Mesendoderm (in vitro differentiated cells): ENCODE results near the gene DNMT3A.
A peak's percentile ranks its signal among the peaks of the same experiment; 100 is the strongest.

ENCODE experiments used
- DNase-seq: peaks from one replicate; pipeline ENCODE4 v3.0.0; 2013
- H2AK5ac ChIP-seq: 2 replicates; pipeline ENCODE4 v1.6.1; 2013; ENCODE audit warnings: low read length, inconsistent platforms
- H2BK120ac ChIP-seq: 2 replicates; pipeline ENCODE4 v1.6.1; 2013; ENCODE audit warnings: low read depth, mild to moderate bottlenecking, low read length, moderate library complexity, mixed read lengths
- H2BK15ac ChIP-seq: replicated peaks from 2 replicates; pipeline ENCODE4 v1.6.1; 2013; ENCODE audit warnings: low read depth, mild to moderate bottlenecking, moderate library complexity
- H2BK5ac ChIP-seq: 2 replicates; pipeline ENCODE4 v1.6.1; 2013; ENCODE audit warnings: low read length, inconsistent platforms
- H3K18ac ChIP-seq: 2 replicates; pipeline ENCODE4 v1.6.1; 2013; ENCODE audit warnings: mild to moderate bottlenecking, low read length, mixed read lengths
- H3K23ac ChIP-seq: one replicate; pipeline ENCODE4 v1.6.1; 2013; ENCODE audit warnings: low read length
- H3K27ac ChIP-seq: 2 replicates; pipeline ENCODE4 v1.5.1; 2013; ENCODE audit warnings: low read depth, mild to moderate bottlenecking, inconsistent platforms, low read length, moderate library complexity
- H3K27me3 ChIP-seq: 2 replicates; pipeline ENCODE4 v1.6.1; 2013; ENCODE audit warnings: low read length, control low read depth, mild to moderate bottlenecking, inconsistent platforms; ENCODE audit not compliant: insufficient read depth, poor library complexity
- H3K36me3 ChIP-seq: 2 replicates; pipeline ENCODE4 v1.6.1; 2013; ENCODE audit warnings: low read length, inconsistent platforms; ENCODE audit not compliant: control insufficient read depth, insufficient read depth
- H3K4ac ChIP-seq: one replicate; pipeline ENCODE4 v1.6.1; 2013; ENCODE audit warnings: low read depth, mild to moderate bottlenecking, low read length, moderate library complexity
- H3K4me1 ChIP-seq: 2 replicates; pipeline ENCODE4 v1.6.1; 2013; ENCODE audit warnings: low read depth, low read length, inconsistent platforms; ENCODE audit not compliant: control insufficient read depth
- H3K4me2 ChIP-seq: 2 replicates; pipeline ENCODE4 v1.6.1; 2013; ENCODE audit warnings: low read length
- H3K4me3 ChIP-seq: 2 replicates; pipeline ENCODE4 v1.5.1; 2013; ENCODE audit warnings: mild to moderate bottlenecking, low read length
- H3K56ac ChIP-seq: one replicate; pipeline ENCODE4 v1.6.1; 2013; ENCODE audit warnings: low read length
- H3K79me1 ChIP-seq: 2 replicates; pipeline ENCODE4 v1.6.1; 2013; ENCODE audit warnings: low read length, inconsistent platforms
- H3K79me2 ChIP-seq: 2 replicates; pipeline ENCODE4 v1.6.1; 2013; ENCODE audit warnings: mild to moderate bottlenecking, low read length; ENCODE audit not compliant: control insufficient read depth, insufficient read depth
- H3K9ac ChIP-seq: 2 replicates; pipeline ENCODE4 v1.6.1; 2013; ENCODE audit warnings: low read length, inconsistent platforms
- H4K5ac ChIP-seq: one replicate; pipeline ENCODE4 v1.6.1; 2013; ENCODE audit warnings: low read length
- H4K8ac ChIP-seq: one replicate; pipeline ENCODE4 v1.6.1; 2013; ENCODE audit warnings: low read depth, mild to moderate bottlenecking, control low read depth, low read length, moderate library complexity
- WGBS: extraction: QIAGEN DNeasy Blood & Tissue Kit; methylation state at CpG from one replicate; pipeline ENCODE4 v1.1.7; 2013; ENCODE audit warnings: low lambda C conversion rate, missing lambda C conversion rate; ENCODE audit not compliant: insufficient coverage; ENCODE audit errors: extremely low coverage; 5-methylcytosine and 5-hydroxymethylcytosine counted together

The DNMT3A gene

DNA sequence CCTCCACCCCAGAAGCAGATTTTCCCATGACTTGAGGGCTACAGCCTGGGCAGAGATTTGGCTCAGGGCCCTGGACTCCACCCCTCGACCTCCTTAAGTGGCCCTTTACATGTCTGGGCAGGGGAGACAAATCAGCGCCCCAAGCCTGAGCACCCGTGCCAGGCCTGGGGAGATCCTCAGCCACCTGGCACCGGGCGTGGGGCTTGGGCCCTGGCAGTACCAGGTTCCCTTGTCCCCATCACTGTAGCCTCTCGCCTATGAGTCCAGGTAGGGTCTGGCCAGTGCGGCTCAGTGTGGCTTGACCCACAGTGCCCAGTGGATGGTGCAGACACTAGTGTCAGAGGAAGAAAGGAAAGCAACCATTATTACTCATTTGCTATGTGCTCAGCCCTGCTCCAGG lies 22.0 kb upstream of the DNMT3A start:
- Histone ChIP-seq H3K4me1 (peaks cover 3% of the 10 kb centered on the region), H3K9ac (no peak overlapping the region), H3K23ac (no peak overlapping the region), H3K18ac (no peak overlapping the region), H3K27me3 (no peaks in the 10 kb centered on the region), H3K4me2 (no peak overlapping the region), H4K8ac (no peak overlapping the region), H2BK15ac (no peak overlapping the region), H3K56ac (no peak overlapping the region), H3K27ac (no peak overlapping the region), H2AK5ac (no peak overlapping the region), H4K5ac (no peak overlapping the region), H3K79me2 (no peaks in the 10 kb centered on the region), H3K4ac (no peak overlapping the region), H2BK120ac (no peak overlapping the region), H3K79me1 (no peaks in the 10 kb centered on the region), H3K4me3 (no peak overlapping the region), H2BK5ac (no peak overlapping the region), H3K36me3 (no peaks in the 10 kb centered on the region)
- no CpG with 5 or more reads among the region's 7 CpGs for WGBS
- DNase-seq, result no peak

DNA sequence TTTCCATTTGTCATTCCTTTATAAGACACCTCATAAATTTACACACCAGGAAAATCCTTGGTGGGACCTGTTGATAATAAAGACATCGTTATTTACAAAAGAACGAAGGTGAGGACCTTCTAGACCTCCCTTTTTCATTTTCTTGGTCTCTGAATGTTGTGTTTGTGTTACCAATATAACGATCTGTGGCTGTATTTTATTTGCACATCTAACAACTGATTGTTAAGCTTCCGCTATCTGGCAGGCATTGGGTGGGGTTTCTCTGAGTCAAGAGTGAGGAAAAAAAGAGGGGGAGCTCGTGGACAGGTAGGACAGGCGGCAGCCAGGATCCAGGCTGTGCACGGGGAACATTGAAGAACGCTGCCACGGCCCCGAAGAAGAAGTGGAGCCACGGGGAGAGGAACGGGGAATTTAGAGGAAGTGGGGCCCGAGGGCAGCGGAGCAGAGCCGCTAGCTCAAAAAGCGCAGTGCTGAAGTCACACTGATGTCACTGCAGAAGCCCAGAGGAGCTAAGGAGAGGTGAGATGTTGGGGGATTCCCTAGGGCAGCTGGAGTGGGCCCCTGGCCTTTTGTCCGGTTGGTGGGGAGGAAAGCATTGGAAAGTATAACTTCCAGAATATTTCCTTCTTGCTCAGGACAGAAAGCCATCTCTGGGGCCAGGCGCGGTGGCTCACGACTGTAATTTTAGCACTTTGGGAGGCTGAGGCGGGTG lies 20.9 kb upstream of the DNMT3A start:
- H3K79me2 ChIP-seq, result no peaks in the 10 kb centered on the region
- H3K36me3 ChIP-seq, result no peaks in the 10 kb centered on the region
- H4K5ac ChIP-seq, result peak overlapping the region; percentile 81
- no peak overlapping the region for H3K18ac ChIP-seq
- H3K27me3 ChIP-seq, result no peaks in the 10 kb centered on the region
- H2BK15ac ChIP-seq, result no peak overlapping the region
- no peaks in the 10 kb centered on the region for H3K79me1 ChIP-seq
- H3K23ac ChIP-seq, result no peak overlapping the region
- no peak overlapping the region for H3K4me2 ChIP-seq
- H3K4me1 ChIP-seq, result peaks cover 3% of the 10 kb centered on the region
- DNase-seq, result no peak
- no peak overlapping the region for H3K4ac ChIP-seq
- H3K9ac ChIP-seq, result no peak overlapping the region
- H3K56ac ChIP-seq, result peak overlapping the region; percentile 29
- no peak overlapping the region for H3K4me3 ChIP-seq
- H2BK5ac ChIP-seq, result no peak overlapping the region
- no peak overlapping the region for H3K27ac ChIP-seq
- H2BK120ac ChIP-seq, result no peak overlapping the region
- no peak overlapping the region for H4K8ac ChIP-seq
- no peak overlapping the region for H2AK5ac ChIP-seq
- WGBS, result no CpG with 5 or more reads among the region's 21 CpGs

DNA sequence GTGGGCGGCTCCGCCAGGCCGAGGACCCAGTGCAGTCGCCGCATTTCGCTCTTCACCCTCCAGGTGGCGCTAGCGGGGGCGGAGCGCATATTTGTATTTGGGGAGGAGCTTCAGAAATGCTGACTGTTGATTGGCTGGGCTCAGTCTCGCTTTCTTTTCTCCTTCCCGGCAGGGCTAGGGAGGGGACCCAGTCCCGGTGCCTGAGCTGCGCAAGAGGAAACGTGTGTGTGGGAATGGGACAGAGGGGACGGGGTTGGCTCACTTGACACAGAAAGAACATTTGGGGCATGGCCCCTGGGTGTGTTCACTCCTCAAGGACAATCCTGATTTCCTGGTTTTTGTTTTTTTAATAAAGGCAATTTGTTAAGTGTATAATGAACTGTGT lies 20.3 kb upstream of the DNMT3A start:
- H3K79me2 ChIP-seq, result no peaks in the 10 kb centered on the region
- no peak overlapping the region for H2AK5ac ChIP-seq
- no peak overlapping the region for H4K8ac ChIP-seq
- no peak overlapping the region for H3K23ac ChIP-seq
- H2BK120ac ChIP-seq, result no peak overlapping the region
- no peak overlapping the region for H2BK15ac ChIP-seq
- no peak overlapping the region for H3K18ac ChIP-seq
- no peak overlapping the region for H3K27ac ChIP-seq
- no CpG with 5 or more reads among the region's 16 CpGs for WGBS
- no peaks in the 10 kb centered on the region for H3K79me1 ChIP-seq
- H3K4me2 ChIP-seq, result no peak overlapping the region
- no peaks in the 10 kb centered on the region for H3K36me3 ChIP-seq
- H3K4me3 ChIP-seq, result no peak overlapping the region
- H3K4me1 ChIP-seq, result peaks cover 3% of the 10 kb centered on the region
- peak overlapping the region; percentile 29 for H3K56ac ChIP-seq
- peak; percentile 97 for DNase-seq
- H3K9ac ChIP-seq, result no peak overlapping the region
- no peaks in the 10 kb centered on the region for H3K27me3 ChIP-seq
- no peak overlapping the region for H2BK5ac ChIP-seq
- H3K4ac ChIP-seq, result no peak overlapping the region
- no peak overlapping the region for H4K5ac ChIP-seq

DNA sequence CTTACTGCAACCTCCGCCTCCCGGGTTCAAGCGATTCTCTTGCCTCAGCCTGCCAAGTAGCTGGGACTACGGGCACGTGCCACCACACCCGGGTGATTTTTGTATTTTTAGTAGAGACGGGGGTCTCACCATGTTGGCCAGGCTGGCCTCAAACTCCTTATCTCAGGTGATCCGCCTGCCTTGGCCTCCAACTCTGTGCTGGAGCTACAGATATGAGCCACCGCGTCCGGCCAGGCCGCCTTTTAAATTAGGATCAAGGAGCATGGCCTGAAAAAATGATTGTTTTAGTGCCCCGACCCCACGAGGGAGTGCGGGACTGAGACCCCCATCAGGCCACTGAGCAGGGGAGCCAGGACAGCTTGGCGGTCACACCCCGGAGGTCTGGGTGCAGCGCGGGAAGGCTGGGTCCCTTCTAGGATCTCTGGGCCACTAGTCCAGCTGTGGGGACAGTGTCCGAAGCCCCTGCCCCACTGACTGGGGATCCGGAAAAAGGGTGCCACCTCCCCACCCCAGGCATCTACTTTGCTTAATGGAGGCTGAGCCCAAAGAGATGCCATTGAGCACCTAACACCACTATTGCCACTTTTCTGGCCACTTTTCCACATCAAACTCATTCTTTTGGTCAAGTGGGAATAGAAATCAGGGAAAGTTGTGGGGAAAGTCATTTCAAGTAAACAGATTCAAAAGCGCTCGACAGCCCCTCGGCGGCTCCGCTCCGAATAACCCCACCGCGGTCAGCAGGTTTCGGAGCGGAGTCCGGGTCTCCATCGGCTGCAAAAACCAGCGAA lies 19.7 kb upstream of the DNMT3A start:
- Histone ChIP-seq H3K4me3 (no peak overlapping the region), H3K4me1 (peaks cover 3% of the 10 kb centered on the region), H3K56ac (no peak overlapping the region), H4K5ac (no peak overlapping the region), H3K4ac (no peak overlapping the region), H3K27me3 (no peaks in the 10 kb centered on the region), H3K79me2 (no peaks in the 10 kb centered on the region), H2AK5ac (no peak overlapping the region), H3K36me3 (no peaks in the 10 kb centered on the region), H4K8ac (no peak overlapping the region), H3K9ac (no peak overlapping the region), H2BK5ac (no peak overlapping the region), H3K4me2 (peak overlapping the region; percentile 1), H3K79me1 (no peaks in the 10 kb centered on the region), H3K23ac (no peak overlapping the region), H3K18ac (no peak overlapping the region), H2BK15ac (no peak overlapping the region), H3K27ac (no peak overlapping the region), H2BK120ac (no peak overlapping the region)
- WGBS, result no CpG with 5 or more reads among the region's 34 CpGs
- DNase-seq, result no peak

DNA sequence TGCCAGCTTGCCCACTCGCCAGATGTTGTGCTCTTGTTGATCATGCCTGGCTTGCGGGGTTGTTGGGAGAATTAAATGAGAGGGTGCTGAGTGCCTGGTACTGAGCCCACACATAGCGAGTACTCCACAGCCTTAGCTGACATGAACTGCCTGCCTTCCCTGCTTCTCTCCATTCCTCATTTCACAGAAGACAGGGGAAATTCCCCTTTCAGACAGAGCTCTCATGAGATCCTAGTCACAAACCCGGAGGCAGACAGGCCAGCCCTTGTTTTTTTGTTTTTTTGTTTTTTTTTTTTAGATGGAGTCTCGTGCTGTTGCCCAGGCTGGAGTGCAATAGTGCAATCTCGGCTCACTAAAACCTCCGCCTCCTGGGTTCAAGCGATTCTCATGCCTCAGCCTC lies 17.1 kb upstream of the DNMT3A start:
- no peak overlapping the region for H2BK15ac ChIP-seq
- H3K27ac ChIP-seq, result no peak overlapping the region
- no peak overlapping the region for H4K8ac ChIP-seq
- H3K23ac ChIP-seq, result no peak overlapping the region
- no peak for DNase-seq
- peaks cover 3% of the 10 kb centered on the region for H3K4me1 ChIP-seq
- H3K56ac ChIP-seq, result no peak overlapping the region
- no peaks in the 10 kb centered on the region for H3K79me1 ChIP-seq
- no peak overlapping the region for H3K4me2 ChIP-seq
- H3K27me3 ChIP-seq, result no peaks in the 10 kb centered on the region
- H2BK120ac ChIP-seq, result no peak overlapping the region
- no peaks in the 10 kb centered on the region for H3K36me3 ChIP-seq
- no peak overlapping the region for H2AK5ac ChIP-seq
- H3K9ac ChIP-seq, result no peak overlapping the region
- H3K18ac ChIP-seq, result no peak overlapping the region
- H3K4me3 ChIP-seq, result no peak overlapping the region
- no peak overlapping the region for H4K5ac ChIP-seq
- no peak overlapping the region for H3K4ac ChIP-seq
- H2BK5ac ChIP-seq, result no peak overlapping the region
- H3K79me2 ChIP-seq, result no peaks in the 10 kb centered on the region
- WGBS, result no CpG with 5 or more reads among the region's 8 CpGs
